Adrenal gland (tissue), 5 donors: Measurements from ENCODE around the gene AGAP1.

Source experiments
- CTCF ChIP-seq, 6 experiments: fragments of 450-650 bp in 4 of 6; fragments of 200-600 bp in 2 of 6; sonication (generic) in 1 of 6; IDR thresholded peaks; 1 replicate in 5 of 6; 2 replicates in 1 of 6; pipeline versions ENCODE4 v1.5.1 to v1.8.0; 2016 to 2021; ENCODE audit warnings: antibody characterized with exemption in 6 of 6, mild to moderate bottlenecking in 2 of 6, moderate library complexity in 1 of 6
- POLR2A ChIP-seq, 2 donors: fragments of 450-650 bp; IDR thresholded peaks; one replicate each; pipeline ENCODE4 v1.6.1; 2017; ENCODE audit warnings: antibody characterized with exemption in 2 of 2, mild to moderate bottlenecking in 2 of 2, moderate library complexity in 1 of 2
- donor health status: DM: no; HTN: no; CAD: no.

- TF ChIP-seq CTCF (IDR thresholded peaks at IDR 0.05) (no peak), POLR2A (IDR thresholded peaks at IDR 0.05) (no peak)
Observed at GRCh38 chr2:235651643-235652042, 157.8 kb downstream of the AGAP1 start.
